ENCODE measurements around the gene ADAMTS8.

The ADAMTS8 gene

GRCh38 chr11:130358398-130358797 is 70.0 kb downstream of the ADAMTS8 start:
- no peak for DNase-seq

Measured in anterior cingulate cortex (tissue), 58 donors.